GM21528 (cell line): Measurements from ENCODE around the gene POTEF.
"Not testable (repeated sequence)": the region's sequence is repeated elsewhere in the genome, so short reads cannot be mapped to it uniquely, and the experiment has no call there.

Experiments used
- ATAC-seq: cut with Tn5 transposase; IDR thresholded peaks from one replicate; pipeline ENCODE4 v1.9.1; 2021; ENCODE audit warnings: mild to moderate bottlenecking, moderate library complexity; ENCODE audit not compliant: unreplicated experiment, low FRiP score

Gene POTEF

GRCh38 chr2:130153721-130154422 is 24.9 kb upstream of the POTEF start:
- ATAC-seq = not testable (repeated sequence)

GRCh38 chr2:130152816-130153595 is 24.0 kb upstream of the POTEF start:
- ATAC-seq = no peak

GRCh38 chr2:130152136-130152815 is 23.3 kb upstream of the POTEF start:
- ATAC-seq = not testable (repeated sequence)

- ATAC-seq = not testable (repeated sequence)
Measured at GRCh38 chr2:130151145-130151512, 22.1 kb upstream of the POTEF start.

- no peak for ATAC-seq
Measured at GRCh38 chr2:130150181-130151144, 21.4 kb upstream of the POTEF start.

- not testable (repeated sequence) for ATAC-seq
Measured at GRCh38 chr2:130148515-130148914, 19.5 kb upstream of the POTEF start.

GRCh38 chr2:130145006-130145414 is 16.0 kb upstream of the POTEF start, which contains the start of gene CCDC74B:
Gene CCDC74B, minus strand, starts transcription at chr2:130145112. Its CDS starts 116 bp downstream, at chr2:130144996.
- ATAC-seq = peak; percentile 87

- ATAC-seq = not testable (repeated sequence)
Measured at GRCh38 chr2:130143266-130144039, 14.4 kb upstream of the POTEF start.

GRCh38 chr2:130142396-130143265 is 13.6 kb upstream of the POTEF start:
- not testable (repeated sequence) for ATAC-seq

GRCh38 chr2:130141645-130142370 is 12.8 kb upstream of the POTEF start:
- not testable (repeated sequence) for ATAC-seq

GRCh38 chr2:130141002-130141401 is 12.0 kb upstream of the POTEF start:
- not testable (repeated sequence) for ATAC-seq

GRCh38 chr2:130140516-130140915 is 11.5 kb upstream of the POTEF start:
- ATAC-seq = not testable (repeated sequence)

- not testable (repeated sequence) for ATAC-seq
Measured at GRCh38 chr2:130139331-130140280, 10.6 kb upstream of the POTEF start.

- not testable (repeated sequence) for ATAC-seq
Measured at GRCh38 chr2:130138841-130139251, 9.8 kb upstream of the POTEF start.

GRCh38 chr2:130138326-130138725 is 9.3 kb upstream of the POTEF start:
- ATAC-seq = not testable (repeated sequence)

- not testable (repeated sequence) for ATAC-seq
Measured at GRCh38 chr2:130137118-130137517, 8.1 kb upstream of the POTEF start.
